Peyer's patch (tissue), 4 donors: ENCODE measurements around the gene C20orf144. TPM values are rescaled to one million over a fixed set of nuclear protein-coding genes. Genes with fewer than 3 reads are reported as not detected.

Experiments
- DNase-seq, 3 donors: peaks; one replicate each; pipeline ENCODE4 v3.0.0-alpha.2; 2017 to 2019
- H3K27ac ChIP-seq, 4 donors: fragments of 200-600 bp; sonication (generic); one replicate each; pipeline ENCODE4 v1.5.1; 2016 to 2019
- H3K27me3 ChIP-seq, 2 donors: fragments of 200-600 bp; sonication (generic); one replicate each; pipeline ENCODE4 v1.5.1; 2019
- H3K36me3 ChIP-seq, 3 donors: fragments of 200-600 bp; sonication (generic); one replicate each; pipeline ENCODE4 v1.5.1; 2016 to 2019
- H3K4me1 ChIP-seq, 4 donors: fragments of 200-600 bp; sonication (generic); one replicate each; pipeline ENCODE4 v1.5.1; 2016 to 2019
- H3K4me3 ChIP-seq, 4 donors: fragments of 200-600 bp; sonication (generic); 1 replicate in 3 of 4; 2 replicates in 1 of 4; pipeline ENCODE4 v1.5.1; 2016 to 2019; ENCODE audit warnings: mild to moderate bottlenecking in 1 of 4
- H3K9me3 ChIP-seq, 4 donors: fragments of 200-600 bp; sonication (generic); one replicate each; pipeline ENCODE4 v1.5.1; 2016 to 2019; ENCODE audit warnings: mild to moderate bottlenecking in 1 of 4
- POLR2A ChIP-seq, 2 donors: fragments of 450-650 bp; IDR thresholded peaks; one replicate each; pipeline ENCODE4 v1.5.1; 2017; ENCODE audit warnings: antibody characterized with exemption in 2 of 2, mild to moderate bottlenecking in 2 of 2, moderate library complexity in 2 of 2
- total RNA-seq, 4 donors: library from RNA; depleted of rRNA; stranded (reverse); fragments of >200 nt; gene quantifications; one replicate each; pipeline ENCODE4 v1.1.0, GENCODE V29; 2016
- TF ChIP-seq, protein P1 (sequence below), 6 experiments: fragments of 450-650 bp in 4 of 6; fragments of 200-600 bp in 2 of 6; sonication (generic) in 1 of 6; IDR thresholded peaks; one replicate each; pipeline ENCODE4 v1.5.1; 2017 to 2019; ENCODE audit warnings: antibody characterized with exemption in 6 of 6, mild to moderate bottlenecking in 3 of 6, moderate library complexity in 1 of 6

C20orf144 gene
- total RNA-seq, 4 donors from 2014 or later = not detected

DNA sequence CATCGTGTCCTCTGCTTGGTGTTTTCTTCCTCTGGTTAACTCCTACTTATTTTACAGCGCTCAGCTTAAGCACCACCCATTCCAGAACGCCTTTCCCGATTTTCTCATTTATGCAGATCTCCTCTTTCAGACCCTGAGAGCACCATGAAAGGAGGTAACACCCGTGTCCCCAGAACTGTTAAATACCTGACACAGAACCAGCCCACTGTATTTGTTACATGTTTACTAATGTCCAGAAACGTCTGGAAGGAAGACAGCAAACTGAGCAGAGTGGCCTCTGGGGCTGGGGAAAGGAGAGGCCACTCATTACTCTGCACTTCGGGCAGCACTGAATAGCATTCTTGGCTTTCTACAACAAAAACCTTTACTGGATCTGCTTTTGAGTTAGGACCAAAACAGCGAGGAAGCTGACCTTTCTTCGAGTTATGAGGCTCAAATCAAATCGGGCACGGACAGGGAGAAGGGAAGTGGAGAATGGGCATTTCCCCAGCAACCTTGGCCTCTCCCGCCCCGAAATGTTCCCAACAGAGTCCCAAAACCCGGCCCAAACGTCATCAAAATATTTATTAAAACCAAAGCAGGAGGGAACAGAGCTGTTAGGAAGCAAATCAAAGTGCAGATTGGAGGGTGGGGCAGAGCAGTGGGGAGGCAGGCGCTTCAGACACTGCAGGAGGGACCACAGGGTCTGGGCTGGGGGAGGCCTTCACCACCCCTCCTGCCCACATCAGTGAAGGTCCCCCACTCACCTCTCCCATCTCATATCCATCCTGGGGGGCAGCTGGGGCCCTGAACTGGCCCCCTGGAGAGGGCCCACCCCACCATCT, 13.2 kb downstream of the C20orf144 start:
- no peak for TF ChIP-seq POLR2A (IDR thresholded peaks at IDR 0.05)
- TF ChIP-seq, protein P1, sequence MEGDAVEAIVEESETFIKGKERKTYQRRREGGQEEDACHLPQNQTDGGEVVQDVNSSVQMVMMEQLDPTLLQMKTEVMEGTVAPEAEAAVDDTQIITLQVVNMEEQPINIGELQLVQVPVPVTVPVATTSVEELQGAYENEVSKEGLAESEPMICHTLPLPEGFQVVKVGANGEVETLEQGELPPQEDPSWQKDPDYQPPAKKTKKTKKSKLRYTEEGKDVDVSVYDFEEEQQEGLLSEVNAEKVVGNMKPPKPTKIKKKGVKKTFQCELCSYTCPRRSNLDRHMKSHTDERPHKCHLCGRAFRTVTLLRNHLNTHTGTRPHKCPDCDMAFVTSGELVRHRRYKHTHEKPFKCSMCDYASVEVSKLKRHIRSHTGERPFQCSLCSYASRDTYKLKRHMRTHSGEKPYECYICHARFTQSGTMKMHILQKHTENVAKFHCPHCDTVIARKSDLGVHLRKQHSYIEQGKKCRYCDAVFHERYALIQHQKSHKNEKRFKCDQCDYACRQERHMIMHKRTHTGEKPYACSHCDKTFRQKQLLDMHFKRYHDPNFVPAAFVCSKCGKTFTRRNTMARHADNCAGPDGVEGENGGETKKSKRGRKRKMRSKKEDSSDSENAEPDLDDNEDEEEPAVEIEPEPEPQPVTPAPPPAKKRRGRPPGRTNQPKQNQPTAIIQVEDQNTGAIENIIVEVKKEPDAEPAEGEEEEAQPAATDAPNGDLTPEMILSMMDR (IDR thresholded peaks at IDR 0.05) = no peak

DNA sequence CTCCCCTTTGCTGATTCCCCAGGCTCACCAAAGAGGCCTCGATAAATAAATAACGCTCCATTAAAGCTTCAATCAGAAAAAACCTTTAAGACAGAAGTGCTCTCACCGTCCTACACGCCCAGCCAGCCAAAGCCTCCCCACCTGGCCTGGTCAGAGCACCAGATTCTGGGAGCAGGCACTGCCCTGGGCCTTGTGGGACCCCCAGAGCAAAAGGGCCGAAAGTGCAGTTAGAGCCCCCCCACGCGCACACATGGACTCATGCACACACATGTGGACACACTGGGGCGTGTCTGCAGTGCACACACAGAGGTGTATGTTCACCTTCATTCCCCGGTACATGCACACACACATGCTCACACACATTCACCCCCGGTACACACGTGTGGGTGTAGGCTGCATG, 14.0 kb downstream of the C20orf144 start:
- Histone ChIP-seq H3K27me3 (no peaks in the 10 kb centered on the region), H3K4me3 (no peak overlapping the region), H3K36me3 (no peaks in the 10 kb centered on the region), H3K27ac (peak overlapping the region; percentile 38 to 90 (median 84)), H3K4me1 (peaks cover 0 to 39% (median 20%) of the 10 kb centered on the region in 4 donors), H3K9me3 (no peaks in the 10 kb centered on the region)
- DNase-seq = no peak
- TF ChIP-seq, protein P1 (IDR thresholded peaks at IDR 0.05) = no peak
- TF ChIP-seq POLR2A (IDR thresholded peaks at IDR 0.05) = no peak

More for the DNA sequence above, 13.2 kb downstream of the C20orf144 start:
- DNase-seq = no peak
- Histone ChIP-seq H3K27ac (peak overlapping the region; percentile 82 to 90 (median 84)), H3K27me3 (no peaks in the 10 kb centered on the region), H3K9me3 (no peaks in the 10 kb centered on the region), H3K4me3 (peak overlapping the region; percentile 81 to 93 (median 88)), H3K4me1 (peaks cover 0 to 39% (median 20%) of the 10 kb centered on the region in 4 donors), H3K36me3 (peaks cover 0 to 6% (median 0%) of the 10 kb centered on the region in 3 donors)

DNA sequence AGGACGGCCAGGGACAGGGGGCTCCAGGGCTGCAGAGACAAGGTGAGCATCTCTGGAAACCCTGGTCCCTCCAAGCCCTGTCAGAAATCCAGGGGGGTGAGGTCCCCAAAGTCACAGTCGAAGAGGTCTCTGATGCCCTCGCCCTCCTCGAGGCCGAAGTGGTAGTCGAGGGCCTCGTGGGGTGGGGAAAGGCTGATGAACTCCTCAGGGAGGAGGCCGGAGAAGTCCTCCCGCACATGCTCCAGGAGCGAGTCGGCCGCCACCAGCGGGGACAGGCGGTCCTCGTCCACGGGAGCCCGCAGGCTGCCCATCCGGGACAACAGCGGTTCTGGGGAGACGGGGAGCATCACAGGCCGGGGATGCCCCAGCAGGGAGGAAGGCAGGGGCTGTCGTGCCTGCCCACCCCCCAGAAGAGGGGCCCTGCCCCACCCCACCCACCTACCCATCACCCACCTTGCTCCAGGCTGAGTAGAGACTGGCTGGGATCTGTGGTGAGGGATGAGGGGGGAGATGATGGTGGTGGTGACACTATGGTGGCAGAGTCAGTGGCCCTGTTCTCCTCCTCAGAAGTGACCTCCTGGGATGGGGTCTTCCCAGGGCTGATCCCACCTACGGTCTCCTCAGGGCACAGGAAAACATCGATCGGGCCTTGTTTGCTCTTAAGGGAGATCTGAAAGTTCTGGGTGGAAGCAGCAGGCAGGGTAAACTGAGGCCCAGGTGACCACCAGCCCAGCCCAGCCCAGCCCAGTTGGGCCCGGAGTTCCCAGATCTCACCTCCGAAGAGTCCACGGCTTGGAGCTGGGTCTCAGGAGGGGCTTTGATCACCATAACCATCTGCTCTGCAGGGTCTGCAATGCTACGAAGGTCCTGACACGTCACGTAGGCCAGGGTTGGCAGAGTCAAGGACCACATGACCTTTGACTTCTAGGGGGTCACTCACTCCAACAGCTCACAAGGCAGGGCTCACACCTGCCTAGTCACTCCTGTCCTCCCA, 14.8 kb downstream of the C20orf144 start:
- H3K27ac ChIP-seq = peak overlapping the region in 3 of 4 donors; percentile 38 to 82 (median 54)
- peaks cover 0 to 39% (median 20%) of the 10 kb centered on the region in 4 donors for H3K4me1 ChIP-seq
- no peak for DNase-seq

DNA sequence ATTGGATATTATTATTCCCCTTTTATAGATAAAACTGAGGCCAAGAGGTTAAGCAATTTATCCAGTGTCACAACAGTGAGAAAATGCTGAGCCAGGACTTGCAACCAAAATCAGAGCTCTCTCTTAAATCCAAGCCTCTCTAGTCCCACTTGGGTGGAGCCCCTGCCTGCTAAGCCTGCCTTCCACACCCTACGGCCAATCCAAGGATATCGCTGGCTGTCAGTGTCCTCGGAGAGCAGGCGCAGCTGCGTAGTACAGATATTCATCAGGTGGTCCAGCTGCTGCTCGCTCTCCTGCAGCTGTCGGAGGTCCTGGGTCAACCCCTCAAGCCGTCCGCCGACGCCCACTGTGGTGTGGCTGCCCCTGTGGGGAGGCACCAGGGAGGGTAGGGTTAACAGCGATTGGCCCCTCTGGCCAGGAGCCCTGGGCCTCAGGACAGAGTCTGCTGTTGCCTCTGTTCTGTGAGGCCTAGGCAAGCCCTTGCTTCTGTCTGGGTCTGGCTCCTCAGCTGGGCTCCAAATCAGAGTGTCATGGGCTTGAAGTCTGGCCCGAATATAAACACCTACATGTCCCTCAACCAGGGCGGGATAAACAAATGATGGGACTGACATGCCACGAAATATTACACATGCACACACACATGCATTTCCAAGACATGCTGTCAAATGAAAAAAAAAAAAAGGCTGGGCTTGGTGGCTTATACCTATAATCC, 16.0 kb downstream of the C20orf144 start:
- Histone ChIP-seq H3K4me3 (no peak overlapping the region), H3K4me1 (peaks cover 0 to 27% (median 20%) of the 10 kb centered on the region in 4 donors), H3K9me3 (no peaks in the 10 kb centered on the region), H3K27ac (peak overlapping the region in 2 of 4 donors; percentile 54 to 60), H3K27me3 (no peaks in the 10 kb centered on the region), H3K36me3 (no peaks in the 10 kb centered on the region)
- DNase-seq = no peak
- no peak for TF ChIP-seq POLR2A (IDR thresholded peaks at IDR 0.05)
- TF ChIP-seq, protein P1 (IDR thresholded peaks at IDR 0.05) = no peak

More for the DNA sequence above, 14.8 kb downstream of the C20orf144 start:
- Histone ChIP-seq H3K27me3 (no peaks in the 10 kb centered on the region), H3K9me3 (no peaks in the 10 kb centered on the region), H3K36me3 (no peaks in the 10 kb centered on the region), H3K4me3 (no peak overlapping the region)
- TF ChIP-seq, protein P1 (IDR thresholded peaks at IDR 0.05) = no peak
- no peak for TF ChIP-seq POLR2A (IDR thresholded peaks at IDR 0.05)
